Loucy (cell line): Measurements from ENCODE around the gene DENND6B.

Source experiments
- CTCF ChIP-seq: fragments of 200-600 bp; sonication (generic); conservative IDR thresholded peaks from 2 replicates; pipeline ENCODE4 v1.5.1; 2014; ENCODE audit warnings: mild to moderate bottlenecking, antibody characterized with exemption, low read length
- EZH2phosphoT487 ChIP-seq: fragments of 200-600 bp; IDR thresholded peaks from 2 replicates; pipeline ENCODE4 v1.6.1; 2018; ENCODE audit warnings: antibody characterized with exemption, mild to moderate bottlenecking, moderate library complexity, borderline replicate concordance

- TF ChIP-seq CTCF (no peak), EZH2phosphoT487 (no peak)
These were observed 18.8 kb downstream of the DENND6B start for GRCh38 chr22:50307890-50308596.
